Lower leg skin (tissue), 3 donors: Measurements from ENCODE around the gene PKDCC.

Experiments
- POLR2A ChIP-seq, 2 donors: fragments of 450-650 bp; IDR thresholded peaks; one replicate each; pipeline ENCODE4 v1.6.1; 2016 to 2017; ENCODE audit warnings: antibody characterized with exemption in 2 of 2, mild to moderate bottlenecking in 1 of 2, moderate library complexity in 1 of 2
- TF ChIP-seq, protein P1 (sequence below), 3 donors: fragments of 450-650 bp; IDR thresholded peaks; one replicate each; pipeline ENCODE4 v1.5.1; 2016; ENCODE audit warnings: antibody characterized with exemption in 3 of 3, mild to moderate bottlenecking in 3 of 3, moderate library complexity in 2 of 3

DNA sequence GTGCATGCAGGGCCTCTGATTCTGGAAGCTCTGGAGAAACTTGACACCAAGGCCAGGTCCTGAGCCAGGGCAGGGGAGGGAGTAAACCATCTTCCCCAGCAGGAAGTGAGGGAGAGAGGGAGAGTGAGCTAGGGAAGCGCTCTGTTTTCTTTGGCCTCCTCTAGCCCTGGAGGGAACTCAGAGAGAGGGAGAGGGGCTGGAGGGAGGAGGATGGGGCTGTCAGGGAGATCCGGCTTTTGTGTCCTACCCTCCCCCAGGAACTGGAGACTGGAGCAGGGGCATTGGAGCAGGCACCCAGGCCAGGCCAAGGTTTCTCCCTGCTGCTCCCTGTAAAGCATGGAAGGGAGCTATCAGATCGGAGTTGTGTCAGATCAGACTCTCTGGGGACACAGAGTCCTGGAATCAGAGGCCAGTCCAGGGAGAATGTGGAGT, 22.7 kb upstream of the PKDCC start:
- TF ChIP-seq, protein P1, sequence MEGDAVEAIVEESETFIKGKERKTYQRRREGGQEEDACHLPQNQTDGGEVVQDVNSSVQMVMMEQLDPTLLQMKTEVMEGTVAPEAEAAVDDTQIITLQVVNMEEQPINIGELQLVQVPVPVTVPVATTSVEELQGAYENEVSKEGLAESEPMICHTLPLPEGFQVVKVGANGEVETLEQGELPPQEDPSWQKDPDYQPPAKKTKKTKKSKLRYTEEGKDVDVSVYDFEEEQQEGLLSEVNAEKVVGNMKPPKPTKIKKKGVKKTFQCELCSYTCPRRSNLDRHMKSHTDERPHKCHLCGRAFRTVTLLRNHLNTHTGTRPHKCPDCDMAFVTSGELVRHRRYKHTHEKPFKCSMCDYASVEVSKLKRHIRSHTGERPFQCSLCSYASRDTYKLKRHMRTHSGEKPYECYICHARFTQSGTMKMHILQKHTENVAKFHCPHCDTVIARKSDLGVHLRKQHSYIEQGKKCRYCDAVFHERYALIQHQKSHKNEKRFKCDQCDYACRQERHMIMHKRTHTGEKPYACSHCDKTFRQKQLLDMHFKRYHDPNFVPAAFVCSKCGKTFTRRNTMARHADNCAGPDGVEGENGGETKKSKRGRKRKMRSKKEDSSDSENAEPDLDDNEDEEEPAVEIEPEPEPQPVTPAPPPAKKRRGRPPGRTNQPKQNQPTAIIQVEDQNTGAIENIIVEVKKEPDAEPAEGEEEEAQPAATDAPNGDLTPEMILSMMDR (IDR thresholded peaks at IDR 0.05), result no peak
- TF ChIP-seq POLR2A (IDR thresholded peaks at IDR 0.05), result no peak
